Spleen (tissue), 7 donors: ENCODE measurements around the gene SEMA3A.

Source experiments
- CTCF ChIP-seq, 11 experiments: fragments of 200-600 bp in 7 of 11; fragments of 450-650 bp in 4 of 11; sonication (generic) in 4 of 11; IDR thresholded peaks in 8 of 11; conservative IDR thresholded peaks in 3 of 11; 1 replicate in 7 of 11; 2 replicates in 4 of 11; pipeline versions ENCODE4 v1.4.0 to v1.8.0; 2016 to 2021; ENCODE audit warnings: antibody characterized with exemption in 11 of 11, inconsistent platforms in 4 of 11, mild to moderate bottlenecking in 1 of 11
- POLR2A ChIP-seq, 3 donors: fragments of 450-650 bp; IDR thresholded peaks; one replicate each; pipeline ENCODE4 v1.5.1; 2017; ENCODE audit warnings: antibody characterized with exemption in 3 of 3, mild to moderate bottlenecking in 1 of 3
- POLR2AphosphoS5 ChIP-seq, 3 donors: sonication (generic); formaldehyde crosslinking; IDR thresholded peaks; one replicate each; pipeline ENCODE4 v1.5.1; 2017; ENCODE audit warnings: antibody characterized with exemption in 3 of 3
- donor health status: DM: no; HTN: no; CAD: no; lungs with moderate emphysema.
- donor health status: DM: no; HTN: no; CAD: no.
- donor health status: DM: no; HTN: no; CAD: no.

- TF ChIP-seq CTCF (IDR thresholded peaks at IDR 0.05 in 8 of 11, conservative IDR thresholded peaks at IDR 0.05 in 3 of 11) (no peak), POLR2AphosphoS5 (IDR thresholded peaks at IDR 0.05) (no peak), POLR2A (IDR thresholded peaks at IDR 0.05) (no peak)
Measured at GRCh38 chr7:84047085-84047484, 147.5 kb downstream of the SEMA3A start.
